HG03565 (cell line): ENCODE data around the gene RPL11.
A peak's percentile ranks its signal among the peaks of the same experiment; 100 is the strongest.
"Not testable (repeated sequence)": the region's sequence is repeated elsewhere in the genome, so short reads cannot be mapped to it uniquely, and the experiment has no call there.

Experiments
- ATAC-seq: cut with Tn5 transposase; IDR thresholded peaks from one replicate; pipeline ENCODE4 v1.9.1; 2021; ENCODE audit warnings: mild to moderate bottlenecking, moderate library complexity; ENCODE audit not compliant: unreplicated experiment

Gene RPL11

GRCh38 chr1:23691499-23692307 lies at the start of gene RPL11:
RPL11 (plus strand) TSS chr1:23691806; CDS start chr1:23691824, 18 bp downstream.
- ATAC-seq, result peak; percentile 90

GRCh38 chr1:23643736-23644554 lies 47.7 kb upstream of the RPL11 start:
- ATAC-seq, result no peak

- no peak for ATAC-seq
Measured at GRCh38 chr1:23644555-23644866, 47.1 kb upstream of the RPL11 start.

GRCh38 chr1:23645338-23645737 lies 46.3 kb upstream of the RPL11 start:
- no peak for ATAC-seq

- ATAC-seq, result no peak
Measured at GRCh38 chr1:23646091-23646490, 45.5 kb upstream of the RPL11 start.

GRCh38 chr1:23646541-23646940 lies 45.1 kb upstream of the RPL11 start:
- no peak for ATAC-seq

GRCh38 chr1:23648576-23648975 lies 43.0 kb upstream of the RPL11 start:
- no peak for ATAC-seq

GRCh38 chr1:23649157-23649556 lies 42.4 kb upstream of the RPL11 start:
- ATAC-seq, result not testable (repeated sequence)

GRCh38 chr1:23650344-23650990 lies 41.1 kb upstream of the RPL11 start:
- no peak for ATAC-seq

GRCh38 chr1:23651069-23651808 lies 40.4 kb upstream of the RPL11 start:
- no peak for ATAC-seq

GRCh38 chr1:23657659-23658275 lies 33.8 kb upstream of the RPL11 start:
- ATAC-seq, result no peak

- ATAC-seq, result no peak
Measured at GRCh38 chr1:23660671-23661070, 30.9 kb upstream of the RPL11 start.

GRCh38 chr1:23661887-23662286 lies 29.7 kb upstream of the RPL11 start:
- ATAC-seq, result no peak

- ATAC-seq, result no peak
Measured at GRCh38 chr1:23664837-23665795, 26.5 kb upstream of the RPL11 start.

GRCh38 chr1:23667411-23667810 lies 24.2 kb upstream of the RPL11 start:
- no peak for ATAC-seq

GRCh38 chr1:23670709-23671108 lies 20.9 kb upstream of the RPL11 start:
- no peak for ATAC-seq

- ATAC-seq, result no peak
Measured at GRCh38 chr1:23673086-23673813, 18.4 kb upstream of the RPL11 start.

GRCh38 chr1:23679815-23680214 lies 11.8 kb upstream of the RPL11 start:
- ATAC-seq, result no peak

- no peak for ATAC-seq
Measured at GRCh38 chr1:23682946-23683345, 8.7 kb upstream of the RPL11 start.
